CD4-positive, alpha-beta T cell treated with Interferon gamma for 1 hour (primary cell): ENCODE data around the gene PLCB2.

Source experiments
- DNase-seq: peaks from one replicate; pipeline ENCODE4 v3.0.0-alpha.2; 2020

Gene PLCB2

DNA sequence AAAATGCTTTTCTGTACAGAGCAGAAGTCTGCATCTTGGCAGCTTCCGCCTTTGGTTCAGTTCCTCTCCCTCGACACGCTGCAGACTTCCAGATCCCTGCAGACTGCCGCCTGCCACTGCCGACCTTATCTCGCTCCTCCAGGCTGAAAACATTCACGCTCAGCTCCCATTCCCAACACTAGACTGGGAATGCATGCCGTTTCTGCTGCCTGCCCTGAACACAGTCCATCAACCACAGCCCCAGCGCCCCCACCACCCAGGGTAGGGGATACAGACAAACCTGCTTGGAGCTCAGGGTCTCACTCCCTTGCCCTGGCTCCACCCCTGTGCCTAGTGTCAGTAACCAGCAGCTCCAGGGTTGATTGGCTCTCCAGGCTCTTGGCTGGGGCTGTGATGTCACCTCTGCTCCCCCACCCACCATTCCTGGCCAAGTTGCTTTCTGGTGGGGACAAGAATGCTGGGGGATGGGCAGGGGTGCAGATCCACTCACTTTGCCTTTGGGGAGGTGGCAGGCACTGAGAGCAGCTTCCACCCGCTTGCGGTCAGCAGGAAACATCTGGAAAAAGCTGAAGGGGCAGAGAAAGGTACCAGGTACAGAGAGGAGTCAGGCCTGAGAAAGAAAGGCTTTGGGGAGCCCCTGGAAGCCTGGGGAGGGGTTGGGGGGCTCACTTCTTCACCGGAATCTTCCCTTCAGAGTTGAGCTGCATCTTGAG is 6.1 kb downstream of the PLCB2 start:
- DNase-seq, result no peak

DNA sequence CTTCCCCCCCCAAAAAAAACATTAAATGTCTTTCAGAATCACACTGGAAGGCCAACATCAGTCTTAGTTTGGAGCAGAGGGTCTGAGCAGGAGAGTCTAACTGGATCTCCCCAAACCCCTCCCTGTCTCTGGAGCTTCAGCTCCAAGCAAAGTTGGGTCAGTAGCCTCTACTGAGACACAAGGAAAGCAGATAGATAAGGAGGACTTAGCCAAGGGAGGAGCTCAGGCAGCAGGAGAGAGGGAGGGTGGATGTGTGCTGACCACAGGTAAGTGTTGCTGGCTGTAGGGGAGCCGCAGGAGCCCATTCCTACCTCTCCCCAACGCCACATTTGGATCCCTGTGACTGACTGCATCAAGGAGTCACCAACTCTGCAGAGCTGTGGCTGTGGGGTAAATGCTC is 7.0 kb downstream of the PLCB2 start:
- no peak for DNase-seq

DNA sequence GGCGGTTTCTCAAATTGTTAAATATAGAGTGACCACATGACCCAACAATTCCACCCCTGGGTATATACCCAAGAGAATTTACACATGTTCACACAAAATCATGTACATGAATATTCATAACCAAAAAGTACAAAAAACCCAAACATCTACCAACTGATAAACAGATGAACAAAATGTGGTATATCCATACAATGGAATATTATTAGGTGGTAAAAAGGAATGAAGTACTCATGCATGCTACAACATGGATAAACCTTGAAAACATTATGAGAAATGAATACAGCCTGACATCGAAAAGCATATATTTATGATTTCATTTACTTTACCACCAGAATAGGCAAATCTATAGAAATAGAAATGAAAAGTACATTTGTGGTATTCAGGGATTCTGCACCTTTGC is 7.4 kb downstream of the PLCB2 start:
- DNase-seq, result no peak

DNA sequence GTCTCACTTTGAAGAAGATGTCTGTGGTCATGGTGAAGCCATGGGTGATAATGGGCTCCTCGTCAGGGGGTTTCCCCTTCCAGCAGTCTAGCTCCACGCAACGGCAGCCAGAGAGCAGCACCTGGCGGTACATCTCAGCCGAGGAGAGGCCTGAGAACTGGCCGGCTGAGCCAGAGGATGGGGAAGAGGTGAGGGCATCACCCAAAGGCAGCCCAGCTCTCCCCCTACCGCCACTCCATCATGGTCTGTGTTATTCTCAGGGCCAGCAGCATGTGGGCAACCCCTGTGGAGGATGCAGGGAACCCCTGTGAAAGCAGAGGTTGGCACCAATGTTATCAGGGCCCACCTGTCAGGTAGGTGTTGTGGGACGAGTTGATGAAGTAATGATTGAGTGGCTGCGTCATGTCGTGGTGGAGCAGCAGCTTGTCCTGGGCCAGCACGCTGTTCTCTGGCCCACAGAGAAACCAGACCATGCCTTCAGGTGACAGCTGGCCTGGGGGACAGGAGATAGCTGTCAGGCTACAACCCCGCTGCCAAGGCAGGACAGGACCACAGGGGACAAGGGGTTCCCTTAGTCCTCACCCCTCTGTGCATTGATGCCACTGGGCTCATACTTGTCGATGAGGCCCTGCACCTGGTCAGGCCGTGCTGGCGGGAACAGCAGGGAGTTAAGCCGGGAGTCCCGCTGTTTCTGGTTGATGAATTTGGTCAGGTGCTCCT is 9.4 kb downstream of the PLCB2 start:
- no peak for DNase-seq

DNA sequence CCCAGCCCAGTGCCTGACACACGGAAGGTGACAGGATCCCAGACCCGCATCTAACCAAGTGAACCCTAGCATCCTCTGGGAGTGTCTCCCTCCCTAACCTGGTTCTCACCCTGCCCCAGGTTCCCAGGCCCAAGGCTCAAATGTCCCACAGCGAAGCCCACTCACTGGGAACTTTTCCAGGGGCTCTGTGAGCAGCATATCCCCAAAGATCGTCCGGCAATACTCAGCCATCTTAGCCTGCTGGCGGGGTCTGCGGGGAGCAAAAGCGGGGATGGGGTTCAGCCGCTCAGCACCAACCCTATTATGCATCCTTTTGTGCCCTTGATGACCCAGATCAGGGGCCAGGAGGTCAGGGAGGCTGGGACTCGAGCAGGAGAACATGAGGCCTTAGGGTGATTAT is 10.4 kb downstream of the PLCB2 start:
- no peak for DNase-seq

DNA sequence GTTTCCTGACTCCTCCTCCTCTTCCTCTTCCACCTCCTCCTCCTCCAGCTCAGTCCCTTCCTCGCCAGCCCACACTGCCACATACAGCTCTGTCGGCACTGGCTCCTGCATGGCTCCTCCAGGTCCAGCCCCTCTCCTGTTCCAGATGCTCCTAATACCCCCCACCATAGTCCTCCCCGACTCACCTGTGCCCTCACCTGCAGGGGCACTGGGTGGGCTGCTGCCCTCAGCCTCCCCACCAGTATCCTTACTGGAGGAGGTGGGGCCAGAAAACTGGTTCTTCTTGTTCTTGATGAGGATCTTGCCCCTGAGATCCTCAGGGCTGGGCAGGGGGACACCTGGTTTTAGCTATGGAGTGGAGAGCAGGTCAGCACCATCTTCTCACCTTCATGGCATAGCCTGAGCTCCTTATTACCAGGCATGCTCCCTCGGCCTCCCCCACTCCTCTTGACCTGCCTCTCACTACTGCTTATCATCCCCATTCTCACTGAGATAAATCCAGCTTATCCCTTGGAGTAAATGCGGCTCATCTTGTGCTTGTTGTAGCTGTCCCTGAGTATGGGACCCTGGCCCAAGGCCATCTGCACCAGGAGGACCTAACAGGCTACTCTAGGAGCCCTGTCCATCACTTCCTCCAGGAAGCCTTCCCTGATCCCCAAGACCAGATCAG is 11.0 kb downstream of the PLCB2 start:
- DNase-seq, result no peak

DNA sequence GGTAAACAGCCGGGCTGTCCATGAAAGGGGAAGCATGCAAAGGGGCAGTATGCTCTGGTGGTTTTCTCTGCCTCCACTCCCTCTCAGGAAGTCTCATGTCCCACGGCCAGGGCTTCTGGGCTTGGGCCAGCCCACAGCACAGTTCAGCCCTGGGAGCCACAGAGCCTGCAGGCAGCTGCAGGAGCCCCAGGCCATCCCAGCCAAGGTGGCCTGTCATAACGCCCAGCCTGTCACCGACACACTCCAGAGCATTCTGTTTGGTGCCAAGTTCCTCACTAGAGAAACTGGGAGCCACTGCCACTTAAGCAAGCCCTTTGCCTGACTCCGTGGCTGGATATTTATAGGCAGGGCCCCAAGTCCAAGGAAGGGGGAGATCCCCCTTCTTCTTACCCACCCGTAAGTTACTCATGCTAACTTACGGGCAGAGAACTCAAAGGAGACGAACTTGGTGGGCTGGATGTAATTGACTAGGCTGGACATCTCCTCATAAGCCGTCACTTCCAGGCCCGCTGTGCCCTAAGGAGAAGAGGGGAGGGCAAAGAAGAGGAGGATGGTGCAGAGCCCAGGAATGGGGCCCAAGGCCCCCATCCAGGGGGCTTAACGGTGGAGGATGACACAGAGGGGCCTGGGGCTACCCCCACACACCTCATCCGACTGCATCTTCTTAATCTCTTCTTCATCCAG is 11.7 kb downstream of the PLCB2 start:
- no peak for DNase-seq

DNA sequence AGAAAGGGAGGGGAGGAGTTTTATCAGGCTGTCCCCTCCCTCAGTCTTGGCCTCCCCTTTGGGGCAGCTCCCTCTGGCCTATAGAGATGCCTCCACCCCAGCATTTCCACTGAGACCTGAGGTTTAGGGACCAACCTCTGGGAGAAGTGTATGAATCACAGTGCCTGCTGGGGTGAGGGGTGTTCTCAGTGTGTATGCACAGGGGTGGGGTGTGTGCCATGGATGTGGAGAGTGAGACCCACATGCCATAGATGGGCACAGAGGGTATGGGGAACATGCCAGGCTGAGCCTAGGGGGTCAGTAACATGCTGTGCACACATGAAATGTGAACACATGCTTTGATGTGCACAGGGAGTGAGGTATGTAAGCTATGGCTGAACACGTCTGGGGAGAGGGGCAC is 12.4 kb downstream of the PLCB2 start:
- DNase-seq, result no peak

DNA sequence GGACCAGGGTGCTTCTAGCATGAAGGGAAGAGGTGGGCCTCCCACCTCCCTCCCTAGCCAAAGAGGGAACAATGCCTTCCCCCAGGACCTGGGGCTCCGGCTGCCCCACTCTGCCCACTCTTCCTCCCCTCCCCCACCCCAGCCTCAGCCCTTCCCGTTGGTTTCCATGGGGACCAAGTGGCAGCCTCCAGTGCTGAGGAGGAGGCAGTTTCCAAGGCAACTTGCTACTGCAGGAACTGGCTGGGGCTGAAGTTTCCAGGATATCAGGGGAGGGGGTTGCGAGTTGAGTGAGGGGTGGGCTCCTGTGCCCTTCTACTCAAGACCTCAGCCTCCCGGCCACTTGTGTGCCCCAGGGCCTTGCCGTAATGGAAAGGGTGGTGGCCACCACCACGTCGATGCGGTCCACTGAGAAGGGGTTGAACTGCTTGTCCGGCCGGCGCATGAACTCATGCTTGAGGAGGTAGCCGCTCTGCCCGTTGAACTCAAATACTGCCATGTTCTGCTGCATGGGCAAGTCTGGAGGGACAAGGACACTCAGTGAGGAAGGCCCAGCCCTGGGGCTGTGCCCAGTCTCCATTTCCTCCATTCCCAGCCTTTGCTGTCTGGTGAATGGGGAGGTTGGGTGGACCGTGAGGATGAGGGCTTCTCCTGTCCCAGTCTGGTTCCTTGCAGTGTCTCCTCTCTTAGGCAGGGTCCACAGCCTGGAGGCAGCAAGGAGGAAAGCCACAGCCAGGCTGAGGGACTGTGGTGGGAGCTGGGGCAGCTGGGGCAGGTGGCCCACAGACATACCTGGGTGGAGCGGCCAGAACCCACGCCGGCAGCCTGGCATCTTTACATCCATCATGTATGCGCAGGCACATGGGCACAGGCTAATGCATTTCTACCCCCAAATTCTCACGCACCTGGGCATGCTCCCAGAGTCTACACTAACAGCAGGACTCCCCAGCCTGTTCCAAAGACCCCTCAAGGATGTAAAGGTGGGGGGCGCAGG is 13.5 kb downstream of the PLCB2 start:
- no peak for DNase-seq

DNA sequence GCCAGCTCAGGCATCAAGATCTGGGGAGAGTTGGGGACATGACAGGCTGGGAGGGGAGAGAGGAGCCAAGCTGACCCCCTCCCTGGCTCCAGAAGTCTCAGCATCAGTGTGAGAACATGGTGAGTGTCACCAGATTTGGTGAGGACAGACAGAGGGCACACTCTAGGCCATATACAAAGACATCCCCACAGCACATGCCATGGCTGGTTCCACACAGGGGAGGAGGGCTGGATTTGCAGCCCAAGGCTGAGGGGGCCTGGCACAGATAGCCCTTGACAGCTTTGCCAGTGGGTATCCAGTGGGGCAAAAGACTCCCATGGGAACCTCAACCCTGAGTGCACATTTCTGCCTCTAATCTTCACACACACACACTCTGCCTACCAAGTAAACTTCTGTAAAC is 14.7 kb downstream of the PLCB2 start:
- DNase-seq, result no peak

DNA sequence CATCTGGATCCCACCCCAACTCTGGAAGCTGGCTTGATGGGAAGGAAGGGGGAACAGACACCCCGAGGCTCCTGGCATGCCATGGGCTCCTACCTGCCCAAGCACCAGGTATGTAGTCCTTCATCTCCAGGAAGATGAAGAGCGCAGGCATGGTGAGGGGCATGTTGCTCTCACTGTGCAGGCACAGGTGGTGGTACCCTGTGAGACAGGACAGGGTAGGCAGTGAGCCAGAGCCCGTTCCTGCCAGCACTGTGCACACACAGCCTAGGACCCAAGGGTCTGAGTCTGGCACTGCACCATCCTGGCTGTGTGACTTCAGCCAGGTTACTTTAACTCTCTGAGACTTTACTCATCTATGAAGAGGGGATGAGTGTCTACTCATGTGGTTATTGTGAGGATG is 15.5 kb downstream of the PLCB2 start:
- no peak for DNase-seq

DNA sequence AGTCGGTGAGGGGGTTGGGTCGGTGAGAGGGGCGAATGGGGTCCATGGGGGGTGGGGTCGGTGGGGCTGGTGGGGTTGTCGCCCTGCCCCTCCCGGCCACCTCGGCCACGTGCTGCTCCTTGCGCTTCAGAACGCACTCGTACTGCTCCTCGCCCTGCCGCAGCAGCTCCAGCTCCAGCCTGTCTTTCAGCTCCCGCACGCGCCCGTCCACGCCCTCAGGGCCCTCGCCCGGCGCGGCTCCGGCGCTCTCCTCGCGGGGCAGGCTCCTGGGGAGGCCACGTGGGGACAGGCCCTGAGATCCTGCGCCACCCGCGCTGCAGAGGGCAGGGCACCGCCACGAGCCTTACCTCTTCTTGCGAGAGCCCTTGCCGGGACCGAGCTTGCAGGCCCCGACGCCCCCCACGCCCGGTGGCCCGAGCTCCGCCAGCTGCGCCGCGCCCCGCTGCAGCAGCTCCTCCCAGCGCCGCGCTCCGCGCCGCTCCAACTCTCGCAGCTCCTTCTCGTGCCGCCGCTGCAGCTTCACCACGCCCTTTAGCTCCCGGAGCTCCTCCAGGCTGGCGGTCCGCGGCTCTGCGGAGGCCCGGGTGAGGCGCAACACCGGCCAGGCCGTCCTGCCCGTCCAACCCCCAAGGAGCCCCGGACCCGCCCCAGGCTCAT is 16.7 kb downstream of the PLCB2 start:
- no peak for DNase-seq

DNA sequence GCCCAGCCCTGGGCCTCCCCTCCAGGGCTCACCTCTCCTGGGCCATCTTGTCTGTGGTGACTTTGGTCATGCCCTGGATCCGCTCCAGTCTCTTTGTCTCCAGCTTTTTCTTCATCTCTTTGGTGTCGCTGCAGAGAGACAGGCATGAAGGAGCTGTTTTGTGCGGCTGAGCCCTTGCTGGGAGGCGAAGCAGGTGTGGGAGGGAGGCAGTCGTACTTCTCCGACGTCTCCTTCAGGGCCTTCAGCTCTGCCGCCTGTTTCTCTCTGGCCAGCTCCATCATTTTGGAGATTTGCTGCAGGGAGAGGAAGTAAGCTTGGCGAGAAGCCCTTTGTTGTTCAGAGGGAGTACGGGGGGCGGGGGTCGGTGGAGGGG is 17.2 kb downstream of the PLCB2 start:
- no peak for DNase-seq

DNA sequence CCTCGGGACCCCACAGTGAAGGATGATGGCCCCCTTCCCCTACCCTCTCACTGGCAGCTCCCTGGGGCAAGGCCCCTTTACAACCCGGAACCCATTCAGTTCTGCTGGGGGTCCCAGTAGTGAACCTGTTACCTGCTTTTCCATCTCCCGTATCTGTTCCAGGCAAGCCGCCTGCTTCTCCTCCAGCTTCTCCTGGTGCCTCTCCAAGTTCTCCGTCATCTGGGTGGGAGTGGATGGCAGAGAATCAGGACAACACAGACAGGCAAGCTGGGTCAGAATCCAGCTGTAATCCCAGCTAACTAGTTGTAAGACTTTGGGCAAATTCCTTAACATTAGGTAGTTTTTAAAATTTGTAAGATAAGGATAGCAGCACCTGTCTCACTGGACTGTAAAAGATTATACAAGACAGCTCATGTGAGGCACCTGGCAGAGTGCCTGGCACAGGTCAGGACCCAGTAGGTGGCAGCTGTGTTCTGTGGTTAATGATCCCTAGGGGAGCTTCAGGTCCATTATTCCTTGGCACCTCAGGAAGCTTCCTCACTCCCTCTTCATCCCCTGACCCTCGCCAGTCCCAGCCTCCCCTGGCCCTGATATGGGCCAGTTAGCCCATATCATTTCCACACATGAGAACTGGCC is 18.5 kb downstream of the PLCB2 start:
- no peak for DNase-seq

DNA sequence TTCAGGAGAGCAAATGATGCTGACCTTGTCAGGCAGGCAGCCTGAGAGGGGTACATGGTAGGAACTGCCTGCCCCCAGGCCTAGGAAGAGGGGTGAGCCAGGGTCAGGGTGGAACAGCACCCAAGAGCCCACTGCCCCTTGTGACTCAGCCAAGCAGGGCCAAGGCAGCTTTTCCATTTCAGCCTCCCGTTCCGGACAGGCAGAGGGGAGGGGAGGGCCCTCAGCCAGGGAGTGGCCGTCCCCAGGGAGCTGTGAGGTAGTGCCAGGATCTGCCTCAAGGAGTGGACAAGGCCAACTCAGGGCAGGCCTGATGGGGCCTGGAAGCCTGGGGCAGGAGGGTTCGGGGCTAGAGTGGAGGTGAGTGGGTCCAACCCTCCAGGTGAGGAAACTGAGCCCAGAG is 19.8 kb downstream of the PLCB2 start:
- no peak for DNase-seq

DNA sequence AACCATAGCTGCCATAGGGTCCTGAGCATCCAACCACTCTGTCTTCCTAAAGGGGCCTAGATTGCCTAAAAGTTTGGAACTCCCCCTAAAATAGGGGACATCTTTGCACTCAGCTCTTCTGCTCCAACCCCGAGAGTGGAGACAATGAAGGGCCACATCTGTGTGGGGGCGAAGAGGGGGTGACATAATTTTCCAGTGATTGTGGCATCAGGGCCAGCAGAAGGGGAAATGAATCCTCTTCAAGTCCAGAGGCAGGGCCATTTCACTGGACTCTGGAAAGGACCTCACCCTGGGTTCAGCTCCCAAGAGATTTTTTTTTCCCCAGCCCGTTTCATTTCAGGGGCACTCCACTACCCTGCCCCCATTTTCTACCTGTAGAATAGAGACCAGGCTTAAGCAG is 20.2 kb downstream of the PLCB2 start:
- DNase-seq, result no peak

DNA sequence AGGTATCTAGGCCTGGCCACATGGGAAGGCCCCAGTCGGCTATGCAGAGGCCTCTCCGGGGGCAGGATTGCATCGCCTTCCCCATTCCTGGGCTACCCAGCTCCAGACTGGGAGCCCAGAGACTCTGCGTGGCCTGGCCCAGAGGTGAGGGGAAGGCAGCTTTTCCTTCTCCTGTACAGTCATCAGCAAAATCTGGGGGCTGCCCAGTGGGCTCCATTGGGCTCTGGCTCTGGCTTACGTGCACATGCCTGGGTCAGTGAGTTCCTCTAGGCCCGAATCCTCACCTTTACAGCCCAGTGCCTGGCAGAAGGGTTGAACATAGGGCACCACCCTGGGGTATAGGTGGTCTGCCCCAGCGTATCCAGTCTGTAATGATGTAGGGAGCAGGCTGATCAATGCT is 20.9 kb downstream of the PLCB2 start:
- DNase-seq, result no peak

DNA sequence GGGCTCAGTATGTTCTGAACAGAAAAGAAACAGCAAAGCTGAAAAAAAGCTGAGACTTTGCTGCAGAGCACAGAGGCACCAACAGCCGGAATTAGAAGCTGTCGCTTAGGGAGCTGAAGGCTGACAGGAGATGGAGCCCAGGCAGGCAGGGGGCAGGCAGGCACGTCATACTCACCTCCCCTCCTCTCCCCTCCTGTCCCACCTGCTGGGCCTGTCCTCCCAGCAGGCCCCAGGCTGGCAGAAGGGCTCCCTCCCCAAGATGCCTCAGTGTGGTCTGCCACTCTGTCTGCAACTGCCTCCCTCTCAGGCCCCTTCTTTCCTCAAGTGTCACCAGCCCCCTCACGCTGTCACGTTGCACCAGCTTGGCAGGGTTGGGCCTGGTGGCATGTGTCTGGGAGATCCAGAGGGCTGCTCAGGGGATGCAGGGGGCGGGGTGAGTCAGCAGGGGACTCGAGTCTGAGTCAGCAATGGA is 21.6 kb downstream of the PLCB2 start:
- no peak for DNase-seq

DNA sequence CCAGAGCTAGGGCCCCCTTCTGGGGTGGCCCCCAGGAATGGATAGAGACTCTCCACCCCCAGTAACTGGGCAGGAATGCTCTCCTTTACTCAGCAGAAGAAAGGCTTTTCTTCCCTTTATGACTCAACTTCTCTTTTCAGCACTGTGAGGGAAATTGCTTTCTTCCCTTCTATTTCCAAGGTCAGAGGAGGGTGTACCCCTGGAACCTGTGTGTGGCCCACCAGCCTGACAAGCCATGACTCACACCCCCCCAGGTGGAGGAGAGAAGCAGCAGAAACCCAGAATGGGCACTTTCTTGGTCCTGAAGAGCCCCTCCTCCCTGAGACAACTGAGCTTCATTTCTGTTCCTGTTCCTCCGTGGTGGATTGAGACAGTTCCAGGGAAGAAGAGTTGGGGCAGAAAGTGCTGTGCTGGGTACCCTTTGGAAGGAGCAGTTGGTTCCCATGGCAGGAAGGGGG is 22.2 kb downstream of the PLCB2 start:
- DNase-seq, result no peak

DNA sequence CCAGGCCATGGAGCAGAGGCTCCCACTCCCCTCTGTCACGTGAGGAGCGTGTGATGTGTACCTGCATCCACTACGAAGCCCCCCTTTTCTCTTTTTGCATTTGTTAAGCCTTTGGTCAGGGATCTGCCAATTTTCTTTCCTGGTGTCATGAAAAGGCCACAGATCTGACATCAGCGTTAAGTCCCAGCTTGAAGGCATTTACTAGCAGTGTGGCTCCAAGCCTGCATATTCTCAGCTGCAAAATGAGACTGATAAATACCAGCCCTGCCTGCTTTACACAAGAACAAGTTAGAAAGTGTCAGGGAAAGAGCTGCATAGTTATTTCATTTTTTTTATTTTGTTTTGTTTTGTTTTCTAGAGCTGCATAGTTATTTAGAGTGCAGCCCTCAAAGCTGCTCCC is 22.6 kb downstream of the PLCB2 start:
- no peak for DNase-seq

DNA sequence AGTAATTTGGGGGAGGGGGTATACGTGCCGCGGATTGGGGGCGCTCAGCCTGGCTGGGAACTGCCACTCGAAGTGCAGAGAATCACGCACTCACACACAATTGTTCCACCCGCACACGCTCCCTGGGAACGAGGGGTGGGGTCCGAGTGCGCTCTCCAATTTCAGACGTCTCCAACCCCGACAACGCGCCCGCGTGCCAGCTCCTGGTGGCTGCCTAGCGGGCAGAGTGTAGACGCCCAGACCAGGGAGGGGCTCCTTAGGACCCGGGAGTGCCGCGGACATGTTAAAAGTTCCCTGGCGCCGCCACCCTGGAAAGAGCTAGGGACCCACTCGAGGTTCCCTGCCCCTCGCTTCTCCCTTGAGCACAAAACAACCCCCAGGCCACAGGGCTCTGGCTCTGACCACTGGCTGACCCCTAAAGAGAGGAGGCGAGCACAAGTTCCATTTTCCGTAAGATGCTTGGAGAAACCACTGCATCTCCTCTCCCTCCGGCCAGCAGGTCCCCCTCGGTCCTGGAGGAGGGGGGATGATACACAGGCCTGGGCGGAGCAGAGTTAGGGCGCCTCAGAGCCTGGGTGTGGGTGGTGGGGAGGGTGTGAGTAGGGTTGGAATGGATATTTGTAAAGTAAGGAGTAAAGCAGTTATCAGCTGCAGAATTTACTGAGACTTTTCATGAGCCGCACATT is 24.0 kb downstream of the PLCB2 start:
- no peak for DNase-seq
